Adipocyte (in vitro differentiated cells): ENCODE results near the gene KCNMA1.

Experiments used
- DNase-seq: peaks from one replicate; pipeline ENCODE4 v3.0.0-alpha.2; 2015; ENCODE audit warnings: low read depth
- H3K27me3 ChIP-seq: replicated peaks from 2 replicates; pipeline ENCODE4 v1.7.0; 2013; ENCODE audit warnings: mild to moderate bottlenecking, low read length, moderate library complexity; ENCODE audit not compliant: control insufficient read depth, insufficient read depth
- H3K36me3 ChIP-seq: 2 replicates; pipeline ENCODE4 v1.7.0; 2013; ENCODE audit warnings: low read length, mild to moderate bottlenecking, moderate library complexity; ENCODE audit not compliant: control insufficient read depth, insufficient read depth, severe bottlenecking
- H3K4me1 ChIP-seq: 2 replicates; pipeline ENCODE4 v1.7.0; 2013; ENCODE audit warnings: mild to moderate bottlenecking, low read length, moderate library complexity; ENCODE audit not compliant: control insufficient read depth, insufficient read depth
- H3K4me3 ChIP-seq: 2 replicates; pipeline ENCODE4 v1.7.0; 2013; ENCODE audit warnings: mild to moderate bottlenecking, low read length, moderate library complexity
- H3K9ac ChIP-seq: 2 replicates; pipeline ENCODE4 v1.7.0; 2013; ENCODE audit warnings: mild to moderate bottlenecking, low read length, moderate library complexity
- H3K9me3 ChIP-seq: 2 replicates; pipeline ENCODE4 v1.7.0; 2013; ENCODE audit warnings: mild to moderate bottlenecking, low read length, moderate library complexity; ENCODE audit not compliant: control insufficient read depth

The KCNMA1 gene

DNA sequence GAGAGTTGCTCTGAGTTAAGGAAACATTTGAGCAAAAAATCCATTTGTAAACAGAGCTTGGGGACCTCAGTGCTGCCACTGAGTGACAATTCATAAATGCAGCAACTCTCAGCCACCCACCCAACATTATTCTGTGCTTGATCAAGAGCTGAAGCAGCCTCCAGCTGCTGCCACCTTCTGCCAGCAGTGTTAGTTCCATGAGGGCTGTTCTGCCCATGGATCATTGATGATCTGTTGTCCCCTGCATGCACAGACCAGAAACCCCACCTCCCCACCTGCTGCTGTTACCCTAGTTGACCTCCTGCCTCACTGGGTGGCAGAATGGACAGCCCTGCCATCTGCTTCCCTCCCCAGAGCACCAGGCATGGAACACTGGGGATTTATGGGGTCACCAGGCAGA is 305.4 kb downstream of the KCNMA1 start:
- Histone ChIP-seq H3K4me1 (no peaks in the 10 kb centered on the region), H3K9me3 (no peaks in the 10 kb centered on the region), H3K9ac (no peak overlapping the region), H3K4me3 (no peak overlapping the region), H3K27me3 (no peaks in the 10 kb centered on the region), H3K36me3 (no peaks in the 10 kb centered on the region)
- no peak for DNase-seq

DNA sequence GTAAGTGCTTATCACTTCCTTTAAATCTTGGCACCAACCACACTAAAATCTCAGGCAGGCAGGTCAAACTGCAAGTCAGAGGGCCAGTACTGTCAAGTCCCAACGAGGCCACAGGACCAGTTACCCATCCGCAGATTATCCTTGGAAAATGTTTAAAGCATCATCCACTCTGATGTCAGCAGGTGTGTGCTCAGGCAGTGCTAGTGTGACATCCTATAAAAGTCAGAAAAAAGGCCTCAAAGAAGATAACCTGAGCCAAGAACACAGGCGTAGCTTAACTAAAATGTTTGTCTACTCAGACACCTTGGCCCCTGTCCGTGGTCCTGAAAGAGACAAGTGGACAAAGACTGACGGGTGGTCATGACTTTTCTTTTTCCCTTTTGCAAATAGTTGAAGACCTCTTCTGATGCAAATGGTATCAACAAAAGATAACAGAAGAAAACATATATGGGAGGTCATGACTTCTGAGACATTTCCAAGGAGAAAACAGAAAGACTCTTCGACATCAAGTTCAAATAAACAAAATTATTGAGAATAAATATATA is 309.3 kb downstream of the KCNMA1 start:
- peak; percentile 55 for DNase-seq

DNA sequence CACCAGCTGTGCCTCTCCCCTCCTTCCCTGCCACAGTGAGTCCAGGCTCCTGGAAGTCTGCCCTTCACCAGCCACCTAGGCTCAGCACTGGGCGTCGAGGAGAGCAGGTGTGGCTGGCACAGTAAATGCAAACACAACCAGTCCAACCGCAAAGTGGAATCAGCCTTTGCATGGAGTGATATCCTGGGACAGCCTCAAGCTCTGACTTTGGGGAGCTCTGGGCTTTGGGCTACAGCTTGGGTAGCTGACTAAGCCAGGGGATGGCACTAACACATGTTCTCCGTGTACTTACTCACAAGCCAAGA is 312.4 kb downstream of the KCNMA1 start:
- no peaks in the 10 kb centered on the region for H3K36me3 ChIP-seq

More for the DNA sequence above, 309.3 kb downstream of the KCNMA1 start:
- H3K36me3 ChIP-seq, result no peaks in the 10 kb centered on the region
- no peaks in the 10 kb centered on the region for H3K27me3 ChIP-seq
- no peak overlapping the region for H3K9ac ChIP-seq
- no peaks in the 10 kb centered on the region for H3K9me3 ChIP-seq
- no peak overlapping the region for H3K4me3 ChIP-seq
- H3K4me1 ChIP-seq, result no peaks in the 10 kb centered on the region

DNA sequence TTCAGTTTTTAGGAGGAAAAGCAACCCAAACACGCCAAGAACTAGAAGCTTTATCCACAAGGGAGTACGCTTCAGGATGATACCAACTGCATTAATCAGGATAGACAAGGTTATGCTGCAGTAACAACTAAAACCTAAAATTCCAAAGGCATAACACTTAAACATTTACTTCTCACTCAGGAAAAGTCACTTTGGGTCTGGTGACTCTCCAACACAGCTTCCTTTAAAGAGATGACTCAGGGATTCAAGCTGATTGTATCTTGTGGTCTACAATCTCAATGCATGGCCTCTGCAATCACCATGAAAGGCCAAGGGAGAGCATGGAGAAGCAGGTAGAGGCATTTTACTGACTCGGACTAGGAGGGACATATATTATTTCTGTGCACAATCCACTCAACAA is 315.8 kb downstream of the KCNMA1 start:
- Histone ChIP-seq H3K36me3 (no peaks in the 10 kb centered on the region), H3K27me3 (no peaks in the 10 kb centered on the region), H3K4me1 (peaks cover 7% of the 10 kb centered on the region), H3K9me3 (no peaks in the 10 kb centered on the region), H3K9ac (no peak overlapping the region), H3K4me3 (no peak overlapping the region)
- DNase-seq, result no peak

More for the DNA sequence above, 312.4 kb downstream of the KCNMA1 start:
- no peak for DNase-seq
- Histone ChIP-seq H3K9me3 (no peaks in the 10 kb centered on the region), H3K4me3 (no peak overlapping the region), H3K9ac (no peak overlapping the region), H3K27me3 (no peaks in the 10 kb centered on the region), H3K4me1 (peaks cover 3% of the 10 kb centered on the region)

DNA sequence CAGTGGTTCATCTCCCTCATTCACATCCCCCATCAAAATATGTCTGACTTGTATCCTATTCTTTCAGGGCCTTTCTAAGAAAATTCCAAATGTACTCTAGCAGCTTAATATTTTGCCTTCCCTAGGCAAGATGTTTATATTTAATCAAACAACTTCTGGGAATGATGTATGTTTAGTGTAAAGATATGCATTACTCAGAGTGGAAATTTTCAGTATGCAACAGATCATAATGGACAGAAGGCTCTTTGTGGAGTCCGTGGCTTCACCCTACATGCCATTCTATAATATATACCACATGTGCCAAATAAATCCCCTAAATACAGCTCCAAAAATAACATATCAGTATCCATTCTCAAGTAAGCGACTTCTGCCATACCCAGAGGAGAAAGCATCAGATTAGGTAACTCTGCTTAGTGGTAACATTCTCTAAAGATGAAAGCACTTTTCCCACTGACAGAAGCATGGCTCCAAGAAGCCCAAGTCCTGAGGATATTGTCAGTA is 316.6 kb downstream of the KCNMA1 start:
- Histone ChIP-seq H3K27me3 (no peaks in the 10 kb centered on the region), H3K9ac (no peak overlapping the region)

DNA sequence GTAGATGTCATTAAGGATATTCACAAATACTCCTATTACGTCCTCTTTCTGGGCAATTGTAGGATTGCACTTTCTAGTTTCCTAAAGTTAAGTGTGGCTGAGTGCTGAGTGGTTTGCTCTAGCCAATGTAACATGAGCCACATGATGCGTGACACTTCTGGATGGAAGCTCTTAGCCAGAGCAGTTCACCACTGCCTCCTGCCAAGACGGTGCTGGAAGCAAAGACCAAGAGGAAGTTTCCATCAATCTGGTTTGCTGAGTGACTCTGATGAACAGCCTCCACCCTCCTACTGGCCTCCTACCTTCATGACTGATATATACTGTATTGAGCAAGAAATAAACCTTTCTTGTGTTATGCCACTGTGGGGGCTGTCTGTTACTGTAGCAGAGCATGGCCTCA is 318.1 kb downstream of the KCNMA1 start:
- DNase-seq, result peak; percentile 18
- no peak overlapping the region for H3K4me3 ChIP-seq
- no peaks in the 10 kb centered on the region for H3K9me3 ChIP-seq
- no peaks in the 10 kb centered on the region for H3K36me3 ChIP-seq
- H3K4me1 ChIP-seq, result peaks cover 7% of the 10 kb centered on the region
- H3K9ac ChIP-seq, result no peak overlapping the region
- no peaks in the 10 kb centered on the region for H3K27me3 ChIP-seq

More for the DNA sequence above, 316.6 kb downstream of the KCNMA1 start:
- peak; percentile 93 for DNase-seq
- no peak overlapping the region for H3K4me3 ChIP-seq
- no peaks in the 10 kb centered on the region for H3K36me3 ChIP-seq
- H3K9me3 ChIP-seq, result no peaks in the 10 kb centered on the region
- H3K4me1 ChIP-seq, result peaks cover 7% of the 10 kb centered on the region

DNA sequence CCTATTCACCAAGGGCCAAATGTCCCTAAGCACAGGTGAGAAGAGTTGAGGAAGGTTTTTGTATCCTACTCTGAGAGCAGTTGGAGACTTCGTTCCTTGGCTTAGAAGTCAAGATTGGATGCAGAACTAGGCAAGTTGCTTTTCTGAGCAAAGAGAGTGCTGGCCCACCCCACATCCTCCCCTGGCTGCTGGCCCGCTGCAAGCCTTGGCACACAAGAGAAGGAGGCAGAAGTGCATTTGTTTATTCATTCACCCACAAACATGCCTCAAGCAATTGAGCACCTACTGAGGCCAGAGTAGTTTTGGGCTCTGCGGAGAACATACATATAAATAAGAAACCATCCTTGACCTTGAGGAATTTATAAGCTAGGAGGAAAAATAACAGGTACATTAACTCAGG is 318.9 kb downstream of the KCNMA1 start:
- no peaks in the 10 kb centered on the region for H3K9me3 ChIP-seq
- DNase-seq, result no peak
- peaks cover 7% of the 10 kb centered on the region for H3K4me1 ChIP-seq
- H3K27me3 ChIP-seq, result no peaks in the 10 kb centered on the region
- H3K4me3 ChIP-seq, result no peak overlapping the region
- no peak overlapping the region for H3K9ac ChIP-seq
- no peaks in the 10 kb centered on the region for H3K36me3 ChIP-seq

DNA sequence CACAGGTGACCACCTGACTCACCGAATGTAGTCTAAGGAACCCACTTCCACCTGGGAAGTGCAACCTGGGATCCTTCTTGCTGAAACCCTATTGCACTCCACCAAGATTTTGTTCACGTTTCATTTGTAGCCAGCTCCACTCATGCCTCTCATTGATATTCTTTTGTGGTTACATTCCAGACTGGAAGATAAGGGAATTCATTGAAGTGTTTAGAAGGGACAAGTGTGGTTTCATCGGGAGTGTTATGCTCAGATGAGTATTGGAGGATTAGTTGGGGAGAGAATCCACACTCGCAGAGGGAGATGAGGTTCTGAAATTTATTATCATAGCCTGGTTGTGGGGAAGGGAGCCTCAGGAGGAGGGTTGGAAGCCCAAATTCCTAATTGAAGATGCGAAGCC is 320.4 kb downstream of the KCNMA1 start:
- Histone ChIP-seq H3K9me3 (no peaks in the 10 kb centered on the region), H3K4me1 (peaks cover 4% of the 10 kb centered on the region), H3K4me3 (no peak overlapping the region), H3K36me3 (no peaks in the 10 kb centered on the region), H3K27me3 (no peaks in the 10 kb centered on the region), H3K9ac (no peak overlapping the region)
- DNase-seq, result no peak

DNA sequence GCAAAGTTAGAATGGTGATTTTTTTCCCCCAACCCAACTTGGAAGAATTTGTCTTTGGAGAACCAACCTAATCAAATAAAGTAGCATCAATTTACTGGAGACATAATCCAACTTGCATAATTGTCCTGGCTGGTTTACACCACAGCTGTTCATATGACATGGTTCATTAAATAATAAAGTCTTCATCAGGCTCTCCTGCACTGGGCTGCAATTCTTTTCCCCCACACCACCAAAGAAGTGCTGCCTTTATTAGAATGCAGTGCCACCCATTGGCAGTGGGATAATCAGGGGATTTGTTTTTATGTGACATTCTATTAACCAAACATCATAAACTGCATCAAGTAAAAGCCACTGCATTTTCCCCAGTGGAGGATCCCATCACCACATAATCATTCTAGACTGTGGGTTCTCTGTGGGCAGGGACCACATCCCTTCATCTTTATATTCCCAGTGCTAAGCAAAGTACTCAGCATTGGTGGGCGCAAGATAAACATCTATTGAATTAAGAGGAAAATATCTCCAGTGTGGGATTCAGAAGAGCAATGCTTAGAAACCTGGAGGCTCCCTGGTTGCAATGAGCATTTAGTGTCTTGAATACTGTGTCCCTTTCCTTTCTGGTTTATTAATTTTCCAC is 322.0 kb downstream of the KCNMA1 start:
- Histone ChIP-seq H3K4me3 (no peak overlapping the region), H3K9me3 (no peaks in the 10 kb centered on the region), H3K36me3 (no peaks in the 10 kb centered on the region), H3K27me3 (no peaks in the 10 kb centered on the region), H3K9ac (no peak overlapping the region), H3K4me1 (peaks cover 4% of the 10 kb centered on the region)
- DNase-seq, result no peak

DNA sequence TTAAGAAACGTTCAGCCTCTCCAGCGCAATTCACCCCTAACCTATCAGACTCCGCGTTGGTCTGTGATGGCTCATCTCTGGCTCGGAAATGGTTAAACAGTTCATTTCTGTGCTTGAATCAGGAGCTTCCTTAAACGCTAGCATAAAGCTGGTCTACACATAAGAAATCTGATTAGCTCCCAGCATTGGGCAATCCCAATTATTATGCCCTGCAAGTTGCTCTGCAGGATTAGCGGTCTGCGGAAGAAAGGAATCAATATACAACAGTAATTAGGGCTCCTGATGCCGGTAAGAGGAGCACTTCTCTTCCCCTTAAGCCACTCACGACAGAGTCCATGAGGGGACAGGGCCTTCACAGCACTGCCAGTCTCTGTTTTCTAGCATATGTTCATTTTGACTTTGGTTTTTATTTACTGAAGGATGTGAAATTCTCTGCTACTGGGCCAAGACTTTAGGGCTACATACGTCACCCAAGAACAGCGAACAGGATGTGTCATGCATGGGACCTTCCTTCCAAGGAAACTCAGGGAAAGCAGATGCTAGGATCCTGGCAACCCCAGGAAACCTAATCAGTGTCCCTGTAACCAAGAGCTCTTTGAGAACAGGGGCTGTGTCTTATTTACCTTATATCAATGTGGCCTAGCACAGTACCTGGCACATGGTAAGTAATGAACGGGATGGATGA is 324.4 kb downstream of the KCNMA1 start:
- no peaks in the 10 kb centered on the region for H3K36me3 ChIP-seq
- no peak overlapping the region for H3K4me3 ChIP-seq
- H3K9ac ChIP-seq, result no peak overlapping the region
- no peak for DNase-seq
- H3K4me1 ChIP-seq, result no peaks in the 10 kb centered on the region
- no peaks in the 10 kb centered on the region for H3K27me3 ChIP-seq
- H3K9me3 ChIP-seq, result no peaks in the 10 kb centered on the region

DNA sequence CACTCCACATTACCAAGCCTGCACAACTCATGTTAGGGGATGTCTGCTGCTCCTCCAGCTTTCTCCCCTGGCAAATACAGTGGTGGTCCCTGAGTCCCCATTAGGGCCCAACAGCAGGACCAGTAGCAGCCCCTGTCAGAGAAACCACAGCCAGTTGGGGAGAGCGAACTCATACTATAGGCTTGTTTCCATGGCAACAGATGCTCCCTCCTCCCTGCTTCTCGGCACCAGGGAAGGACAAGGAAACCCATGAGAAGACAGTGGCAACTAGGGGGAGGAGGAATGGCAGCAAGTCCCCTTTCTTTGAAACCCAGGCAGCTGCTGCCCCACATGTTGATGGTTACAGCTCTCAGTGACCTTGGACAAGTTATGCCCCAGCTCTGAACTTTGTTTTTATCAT is 326.4 kb downstream of the KCNMA1 start:
- H3K4me1 ChIP-seq, result no peaks in the 10 kb centered on the region
- no peak for DNase-seq
- no peaks in the 10 kb centered on the region for H3K36me3 ChIP-seq
- no peak overlapping the region for H3K9ac ChIP-seq
- H3K9me3 ChIP-seq, result no peaks in the 10 kb centered on the region
- no peaks in the 10 kb centered on the region for H3K27me3 ChIP-seq
- H3K4me3 ChIP-seq, result no peak overlapping the region
